Measurements from ENCODE around the gene COL8A1. TPM values are rescaled to one million over a fixed set of nuclear protein-coding genes. Genes with fewer than 3 reads are reported as not detected.
"Not testable (repeated sequence)": the region's sequence is repeated elsewhere in the genome, so short reads cannot be mapped to it uniquely, and the experiment has no call there.

The COL8A1 gene
- total RNA-seq (10 to 100 TPM in 3 of 5 donors, 1 to 10 TPM in 2; 5.9 to 16.5 (median 11.7) TPM), polyA plus RNA-seq (1 to 10 TPM in 1 of 3 donors, under 1 TPM in 2; 0.31 to 1.1 (median 0.90) TPM)
- long read RNA-seq, donor 1, full-length matches to known transcripts, result 2 of 2 reads
- long read RNA-seq, donor 1, partial matches to known transcripts, result 0 of 2 reads
- long read RNA-seq, donor 1, other reads (novel, unspliced or antisense), result 0 of 2 reads
- long read RNA-seq, donor 2, full-length matches to known transcripts, result 1 of 1 reads
- long read RNA-seq, donor 2, partial matches to known transcripts, result 0 of 1 reads
- long read RNA-seq, donor 2, other reads (novel, unspliced or antisense), result 0 of 1 reads
- long read RNA-seq, donor 3, result 0 reads
- long read RNA-seq, donor 4, result 0 reads
- long read RNA-seq, donor 5, full-length matches to known transcripts, result 2 of 2 reads
- long read RNA-seq, donor 5, partial matches to known transcripts, result 0 of 2 reads
- long read RNA-seq, donor 5, other reads (novel, unspliced or antisense), result 0 of 2 reads
- long read RNA-seq, donor 6, result 0 reads
- long read RNA-seq, donor 7, full-length matches to known transcripts, result 9 of 9 reads
- long read RNA-seq, donor 7, partial matches to known transcripts, result 0 of 9 reads
- long read RNA-seq, donor 7, other reads (novel, unspliced or antisense), result 0 of 9 reads
- long read RNA-seq, donor 8, partial matches to known transcripts, result 0 of 1 reads
- long read RNA-seq, donor 8, other reads (novel, unspliced or antisense), result 0 of 1 reads
- long read RNA-seq, donor 9, result 0 reads
- long read RNA-seq, donor 10, result 0 reads

- intact Hi-C loops (cut with DNase I; ENCODE audit: low total_unique reads), result no loop called here
- Histone ChIP-seq H3K36me3 (no peaks in the 10 kb centered on the region), H3K4me3 (peak within 1 kb of the TSS; percentile 43 to 53 (median 46)), H3K27ac (peak within 1 kb of the TSS in 4 of 5 donors; percentile 64 to 78 (median 70)), H3K27me3 (peaks cover 0 to 46% (median 32%) of the 10 kb centered on the region in 3 donors), H3K9me3 (no peaks in the 10 kb centered on the region), H3K4me1 (peaks cover 11 to 24% (median 19%) of the 10 kb centered on the region in 4 donors)
- DNase-seq, result peak in 1 of 2 donors; percentile 65
- TF ChIP-seq POLR2A (IDR thresholded peaks at IDR 0.05), result no peak
- no peak for TF ChIP-seq CTCF (IDR thresholded peaks at IDR 0.05)
- TF ChIP-seq POLR2AphosphoS5 (IDR thresholded peaks at IDR 0.05), result no peak
- no peak for TF ChIP-seq EP300 (IDR thresholded peaks at IDR 0.05)
- 3 to 4% (median 3%) methylated on average over 21 to 26 of the region's 26 CpGs for WGBS, 5 donors
These were observed at the start of gene COL8A1 for GRCh38 chr3:99638167-99638948. Gene COL8A1 (plus strand): TSS chr3:99638594. CDS start chr3:99790683, 152,089 bp downstream.

- H3K36me3 ChIP-seq, H3K9me3 ChIP-seq: not testable (repeated sequence)
These were observed 49.2 kb upstream of the COL8A1 start for GRCh38 chr3:99589168-99589567.

GRCh38 chr3:99599894-99600293, 38.5 kb upstream of the COL8A1 start:
- 51 to 84% (median 79%) methylated on average over 5 of the region's 5 CpGs for WGBS, 5 donors
- intact Hi-C loops (cut with DNase I; ENCODE audit: low total_unique reads), result no loop called here
- Histone ChIP-seq H3K27me3 (no peaks in the 10 kb centered on the region), H3K4me1 (no peaks in the 10 kb centered on the region), H3K27ac (no peak overlapping the region), H3K36me3 (no peaks in the 10 kb centered on the region), H3K4me3 (no peak overlapping the region), H3K9me3 (no peaks in the 10 kb centered on the region)
- TF ChIP-seq POLR2AphosphoS5 (IDR thresholded peaks at IDR 0.05) (no peak), POLR2A (IDR thresholded peaks at IDR 0.05) (no peak), EP300 (IDR thresholded peaks at IDR 0.05) (no peak), CTCF (IDR thresholded peaks at IDR 0.05) (no peak)
- no peak for DNase-seq

More at GRCh38 chr3:99589168-99589567, 49.2 kb upstream of the COL8A1 start:
- H3K4me3 ChIP-seq; H3K27me3 ChIP-seq; H3K27ac ChIP-seq; intact Hi-C loops (cut with DNase I; ENCODE audit: low total_unique reads); H3K4me1 ChIP-seq; DNase-seq: not testable (repeated sequence)
- 14 to 40% (median 26%) methylated on average over 1 to 4 of the region's 4 CpGs for WGBS, 5 donors

GRCh38 chr3:99601515-99601914, 36.9 kb upstream of the COL8A1 start:
- Histone ChIP-seq H3K36me3 (no peaks in the 10 kb centered on the region), H3K27me3 (no peaks in the 10 kb centered on the region), H3K27ac (no peak overlapping the region), H3K4me1 (no peaks in the 10 kb centered on the region), H3K4me3 (no peak overlapping the region), H3K9me3 (no peaks in the 10 kb centered on the region)
- intact Hi-C loops (cut with DNase I; ENCODE audit: low total_unique reads), result no loop called here
- WGBS, 5 donors, result 83 to 94% (median 87%) methylated on average over 1 of the region's 1 CpG
- DNase-seq, result no peak
- no peak for TF ChIP-seq POLR2A (IDR thresholded peaks at IDR 0.05)
- TF ChIP-seq POLR2AphosphoS5 (IDR thresholded peaks at IDR 0.05), result no peak
- no peak for TF ChIP-seq CTCF (IDR thresholded peaks at IDR 0.05)
- no peak for TF ChIP-seq EP300 (IDR thresholded peaks at IDR 0.05)

Measured in stomach (tissue), 19 donors.